MM.1S (cell line): ENCODE data around the gene PURA.

ENCODE experiments used
- CTCF ChIP-seq: fragments of 300-600 bp; sonication (generic); IDR thresholded peaks from 2 replicates; pipeline ENCODE4 v1.5.1; 2016; ENCODE audit warnings: antibody characterized with exemption, low read length, mixed read lengths
- EZH2 ChIP-seq: fragments of 300-600 bp; sonication (generic); optimal IDR thresholded peaks from 2 replicates; pipeline ENCODE3; 2017; ENCODE audit warnings: low read depth, mild to moderate bottlenecking, antibody characterized with exemption, low read length, mixed read lengths

GRCh38 chr5:140075371-140075770 is 38.5 kb upstream of the PURA start:
- TF ChIP-seq EZH2, result no peak
- peak; percentile 29 for TF ChIP-seq CTCF
